Measurements from ENCODE around the gene FOXP1.

Gene FOXP1

GRCh38 chr3:71304684-71305083 is 278.8 kb downstream of the FOXP1 start:
- Histone ChIP-seq H3K9me3 (ENCODE audit: control insufficient read depth in 2 of 2, low read length in 2 of 2) (no peaks in the 10 kb centered on the region), H3K36me3 (ENCODE audit: control insufficient read depth in 2 of 2, insufficient read depth in 2 of 2, low read length in 2 of 2) (no peaks in the 10 kb centered on the region), H3K4me3 (ENCODE audit: low read length in 2 of 2) (peak overlapping the region in 1 of 2 donors; percentile 69), H3K4me1 (ENCODE audit: control insufficient read depth in 2 of 2, insufficient read depth in 2 of 2, low read length in 2 of 2) (peaks cover 9 to 10% of the 10 kb centered on the region in 2 donors), H3K27me3 (ENCODE audit: control insufficient read depth in 2 of 2, insufficient read depth in 2 of 2, low read length in 2 of 2) (no peaks in the 10 kb centered on the region), H3K9ac (ENCODE audit: low read depth in 1 of 2, low read length in 2 of 2) (peak overlapping the region in 1 of 2 donors; percentile 61), H3K27ac (ENCODE audit: low read depth in 2 of 2, low read length in 2 of 2) (peak overlapping the region; percentile 55 to 56)

- peak overlapping the region in 1 of 2 donors; percentile 32 for H3K4me3 ChIP-seq (ENCODE audit: low read length in 2 of 2)
- H3K27me3 ChIP-seq (ENCODE audit: control insufficient read depth in 2 of 2, insufficient read depth in 2 of 2, low read length in 2 of 2), result no peaks in the 10 kb centered on the region
- H3K36me3 ChIP-seq (ENCODE audit: control insufficient read depth in 2 of 2, insufficient read depth in 2 of 2, low read length in 2 of 2), result no peaks in the 10 kb centered on the region
- no peak overlapping the region for H3K27ac ChIP-seq (ENCODE audit: low read depth in 2 of 2, low read length in 2 of 2)
- H3K9ac ChIP-seq (ENCODE audit: low read depth in 1 of 2, low read length in 2 of 2), result peak overlapping the region in 1 of 2 donors; percentile 61
- no peaks in the 10 kb centered on the region for H3K9me3 ChIP-seq (ENCODE audit: control insufficient read depth in 2 of 2, low read length in 2 of 2)
- H3K4me1 ChIP-seq (ENCODE audit: control insufficient read depth in 2 of 2, insufficient read depth in 2 of 2, low read length in 2 of 2), result peaks cover 9 to 10% of the 10 kb centered on the region in 2 donors
These were observed 279.3 kb downstream of the FOXP1 start for GRCh38 chr3:71304247-71304646.

DNA sequence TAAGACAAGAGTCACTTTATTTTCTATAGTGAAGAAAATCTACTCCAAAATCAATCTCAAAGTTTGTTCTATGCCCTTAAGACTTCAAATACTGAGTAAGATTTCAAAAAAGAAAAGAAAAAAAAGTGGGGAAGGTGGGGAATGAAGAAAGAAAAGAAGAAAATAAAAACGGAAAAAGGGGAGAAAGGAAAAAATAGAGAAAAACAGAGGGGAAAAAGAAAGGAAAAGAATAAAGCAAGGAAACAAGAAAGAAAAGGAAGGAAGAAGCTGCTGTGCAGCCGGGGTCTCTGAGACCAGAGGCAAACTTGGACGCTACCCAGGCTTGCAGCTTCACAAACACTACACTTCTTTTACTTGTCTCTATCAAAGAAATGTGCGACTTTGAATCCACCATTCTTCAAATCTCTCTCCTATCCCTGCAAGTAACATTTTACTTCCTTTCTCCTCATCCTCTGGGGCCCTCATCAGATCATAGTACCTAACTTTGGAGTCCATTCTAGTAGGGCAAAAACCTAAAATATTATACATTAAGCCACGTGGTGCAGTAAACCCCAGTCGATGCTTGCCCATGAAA is 279.8 kb downstream of the FOXP1 start:
- Histone ChIP-seq H3K4me1 (ENCODE audit: control insufficient read depth in 2 of 2, insufficient read depth in 2 of 2, low read length in 2 of 2) (peaks cover 9 to 10% of the 10 kb centered on the region in 2 donors), H3K9ac (ENCODE audit: low read depth in 1 of 2, low read length in 2 of 2) (peak overlapping the region in 1 of 2 donors; percentile 7), H3K4me3 (ENCODE audit: low read length in 2 of 2) (peak overlapping the region in 1 of 2 donors; percentile 32), H3K27me3 (ENCODE audit: control insufficient read depth in 2 of 2, insufficient read depth in 2 of 2, low read length in 2 of 2) (no peaks in the 10 kb centered on the region), H3K27ac (ENCODE audit: low read depth in 2 of 2, low read length in 2 of 2) (no peak overlapping the region), H3K9me3 (ENCODE audit: control insufficient read depth in 2 of 2, low read length in 2 of 2) (no peaks in the 10 kb centered on the region), H3K36me3 (ENCODE audit: control insufficient read depth in 2 of 2, insufficient read depth in 2 of 2, low read length in 2 of 2) (no peaks in the 10 kb centered on the region)

GRCh38 chr3:71302604-71303003 is 280.9 kb downstream of the FOXP1 start:
- Histone ChIP-seq H3K9me3 (ENCODE audit: control insufficient read depth in 2 of 2, low read length in 2 of 2) (no peaks in the 10 kb centered on the region), H3K27me3 (ENCODE audit: control insufficient read depth in 2 of 2, insufficient read depth in 2 of 2, low read length in 2 of 2) (no peaks in the 10 kb centered on the region), H3K4me3 (ENCODE audit: low read length in 2 of 2) (no peak overlapping the region), H3K9ac (ENCODE audit: low read depth in 1 of 2, low read length in 2 of 2) (no peak overlapping the region), H3K36me3 (ENCODE audit: control insufficient read depth in 2 of 2, insufficient read depth in 2 of 2, low read length in 2 of 2) (no peaks in the 10 kb centered on the region), H3K4me1 (ENCODE audit: control insufficient read depth in 2 of 2, insufficient read depth in 2 of 2, low read length in 2 of 2) (peaks cover 9 to 10% of the 10 kb centered on the region in 2 donors), H3K27ac (ENCODE audit: low read depth in 2 of 2, low read length in 2 of 2) (no peak overlapping the region)

DNA sequence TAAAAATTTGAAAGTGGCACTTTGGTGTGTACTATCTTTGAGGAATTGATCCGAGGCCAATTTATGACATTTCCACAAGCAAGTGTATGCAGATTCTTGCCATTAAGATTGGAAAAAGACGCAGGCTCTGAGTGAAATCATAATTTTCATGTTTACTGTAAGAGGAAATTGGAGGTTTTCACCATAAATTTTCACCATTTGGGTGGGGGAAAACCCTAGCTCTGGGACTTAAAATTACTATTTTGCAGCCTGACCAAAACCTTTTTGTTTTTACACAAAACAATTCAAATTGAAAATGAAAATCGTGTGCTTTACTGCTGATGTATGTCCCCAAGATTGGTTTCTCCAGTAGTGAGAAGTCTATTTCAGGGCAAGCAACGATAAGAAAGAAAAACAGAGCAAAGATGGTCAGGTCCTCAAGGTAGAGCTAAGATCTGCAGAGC is 282.6 kb downstream of the FOXP1 start:
- Histone ChIP-seq H3K9me3 (ENCODE audit: control insufficient read depth in 2 of 2, low read length in 2 of 2) (no peaks in the 10 kb centered on the region), H3K36me3 (ENCODE audit: control insufficient read depth in 2 of 2, insufficient read depth in 2 of 2, low read length in 2 of 2) (no peaks in the 10 kb centered on the region), H3K4me3 (ENCODE audit: low read length in 2 of 2) (no peak overlapping the region), H3K27ac (ENCODE audit: low read depth in 2 of 2, low read length in 2 of 2) (no peak overlapping the region), H3K27me3 (ENCODE audit: control insufficient read depth in 2 of 2, insufficient read depth in 2 of 2, low read length in 2 of 2) (no peaks in the 10 kb centered on the region), H3K9ac (ENCODE audit: low read depth in 1 of 2, low read length in 2 of 2) (no peak overlapping the region), H3K4me1 (ENCODE audit: control insufficient read depth in 2 of 2, insufficient read depth in 2 of 2, low read length in 2 of 2) (peaks cover 8 to 9% of the 10 kb centered on the region in 2 donors)

- Histone ChIP-seq H3K4me1 (ENCODE audit: control insufficient read depth in 2 of 2, insufficient read depth in 2 of 2, low read length in 2 of 2) (no peaks in the 10 kb centered on the region), H3K9ac (ENCODE audit: low read depth in 1 of 2, low read length in 2 of 2) (no peak overlapping the region), H3K27ac (ENCODE audit: low read depth in 2 of 2, low read length in 2 of 2) (no peak overlapping the region), H3K9me3 (ENCODE audit: control insufficient read depth in 2 of 2, low read length in 2 of 2) (no peaks in the 10 kb centered on the region), H3K36me3 (ENCODE audit: control insufficient read depth in 2 of 2, insufficient read depth in 2 of 2, low read length in 2 of 2) (no peaks in the 10 kb centered on the region), H3K27me3 (ENCODE audit: control insufficient read depth in 2 of 2, insufficient read depth in 2 of 2, low read length in 2 of 2) (no peaks in the 10 kb centered on the region), H3K4me3 (ENCODE audit: low read length in 2 of 2) (no peak overlapping the region)
These were observed 284.4 kb downstream of the FOXP1 start for GRCh38 chr3:71299160-71299559.

DNA sequence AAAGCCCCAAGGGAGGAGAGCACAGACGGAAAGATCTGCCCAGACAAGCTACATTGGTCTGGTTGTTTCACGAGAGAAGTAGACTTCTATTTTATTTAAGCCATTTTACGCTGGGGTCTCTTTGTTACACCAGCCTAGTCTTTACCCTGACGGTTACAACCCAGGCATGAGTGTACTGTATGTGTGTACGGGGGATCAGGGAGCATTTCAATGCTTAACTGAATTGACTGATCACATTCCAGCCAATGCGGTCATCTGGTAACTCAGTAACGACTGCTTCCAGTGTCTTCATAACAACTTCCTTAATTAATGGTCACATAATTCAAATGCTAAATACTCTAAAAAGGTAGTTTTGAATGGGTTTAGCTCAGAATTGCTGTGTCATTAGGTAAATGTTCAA is 288.6 kb downstream of the FOXP1 start:
- Histone ChIP-seq H3K9me3 (ENCODE audit: control insufficient read depth in 2 of 2, low read length in 2 of 2) (no peaks in the 10 kb centered on the region), H3K36me3 (ENCODE audit: control insufficient read depth in 2 of 2, insufficient read depth in 2 of 2, low read length in 2 of 2) (no peaks in the 10 kb centered on the region), H3K27me3 (ENCODE audit: control insufficient read depth in 2 of 2, insufficient read depth in 2 of 2, low read length in 2 of 2) (no peaks in the 10 kb centered on the region), H3K4me1 (ENCODE audit: control insufficient read depth in 2 of 2, insufficient read depth in 2 of 2, low read length in 2 of 2) (no peaks in the 10 kb centered on the region), H3K4me3 (ENCODE audit: low read length in 2 of 2) (no peak overlapping the region), H3K27ac (ENCODE audit: low read depth in 2 of 2, low read length in 2 of 2) (no peak overlapping the region), H3K9ac (ENCODE audit: low read depth in 1 of 2, low read length in 2 of 2) (no peak overlapping the region)

DNA sequence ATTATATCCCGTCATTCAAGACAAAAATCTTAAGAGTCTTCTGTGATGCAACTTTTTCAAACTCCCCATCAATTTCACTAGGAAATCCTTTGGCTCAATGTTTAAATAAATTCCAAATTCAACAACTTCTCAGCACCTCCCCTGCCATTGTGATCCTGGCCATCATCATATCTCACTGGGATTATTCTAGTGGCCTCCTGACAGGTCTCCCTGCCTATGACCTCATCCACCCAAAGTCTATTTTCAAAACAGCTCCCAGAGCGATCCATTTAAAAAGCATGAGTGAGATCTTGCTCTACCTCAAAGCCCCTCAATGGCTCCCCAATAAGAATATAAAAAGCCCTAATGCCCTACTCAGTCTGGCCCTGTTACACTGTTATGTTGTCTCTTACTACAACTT is 293.2 kb downstream of the FOXP1 start:
- Histone ChIP-seq H3K36me3 (ENCODE audit: control insufficient read depth in 2 of 2, insufficient read depth in 2 of 2, low read length in 2 of 2) (no peaks in the 10 kb centered on the region), H3K9ac (ENCODE audit: low read depth in 1 of 2, low read length in 2 of 2) (no peak overlapping the region), H3K4me3 (ENCODE audit: low read length in 2 of 2) (no peak overlapping the region)

GRCh38 chr3:71288269-71288930 is 295.1 kb downstream of the FOXP1 start:
- Histone ChIP-seq H3K4me3 (ENCODE audit: low read length in 2 of 2) (no peak overlapping the region), H3K27ac (ENCODE audit: low read depth in 2 of 2, low read length in 2 of 2) (no peak overlapping the region), H3K9ac (ENCODE audit: low read depth in 1 of 2, low read length in 2 of 2) (no peak overlapping the region), H3K9me3 (ENCODE audit: control insufficient read depth in 2 of 2, low read length in 2 of 2) (no peaks in the 10 kb centered on the region), H3K27me3 (ENCODE audit: control insufficient read depth in 2 of 2, insufficient read depth in 2 of 2, low read length in 2 of 2) (no peaks in the 10 kb centered on the region), H3K36me3 (ENCODE audit: control insufficient read depth in 2 of 2, insufficient read depth in 2 of 2, low read length in 2 of 2) (no peaks in the 10 kb centered on the region), H3K4me1 (ENCODE audit: control insufficient read depth in 2 of 2, insufficient read depth in 2 of 2, low read length in 2 of 2) (no peaks in the 10 kb centered on the region)

More for the DNA sequence above, 293.2 kb downstream of the FOXP1 start:
- Histone ChIP-seq H3K27ac (ENCODE audit: low read depth in 2 of 2, low read length in 2 of 2) (no peak overlapping the region), H3K4me1 (ENCODE audit: control insufficient read depth in 2 of 2, insufficient read depth in 2 of 2, low read length in 2 of 2) (no peaks in the 10 kb centered on the region), H3K9me3 (ENCODE audit: control insufficient read depth in 2 of 2, low read length in 2 of 2) (no peaks in the 10 kb centered on the region), H3K27me3 (ENCODE audit: control insufficient read depth in 2 of 2, insufficient read depth in 2 of 2, low read length in 2 of 2) (no peaks in the 10 kb centered on the region)

DNA sequence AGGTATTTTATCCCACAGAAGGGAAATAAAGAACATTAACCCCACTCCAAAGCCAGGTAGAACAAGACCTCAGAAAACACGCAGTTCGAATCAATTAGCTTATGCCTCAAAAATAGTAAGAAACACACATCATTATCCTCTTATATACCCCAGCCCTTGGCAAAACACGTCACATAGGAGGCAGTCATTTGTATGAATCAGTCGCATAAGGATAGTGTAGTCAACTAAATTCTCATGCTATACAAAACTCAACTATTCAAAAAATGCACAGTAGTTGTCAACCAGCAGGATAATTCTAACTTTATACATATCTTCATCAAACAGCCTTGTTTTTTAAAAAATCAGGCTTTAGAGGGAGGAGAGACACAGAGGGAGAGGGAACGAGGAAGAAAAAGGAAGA is 298.4 kb downstream of the FOXP1 start:
- Histone ChIP-seq H3K27me3 (ENCODE audit: control insufficient read depth in 2 of 2, insufficient read depth in 2 of 2, low read length in 2 of 2) (no peaks in the 10 kb centered on the region), H3K9me3 (ENCODE audit: control insufficient read depth in 2 of 2, low read length in 2 of 2) (no peaks in the 10 kb centered on the region), H3K9ac (ENCODE audit: low read depth in 1 of 2, low read length in 2 of 2) (no peak overlapping the region), H3K27ac (ENCODE audit: low read depth in 2 of 2, low read length in 2 of 2) (no peak overlapping the region), H3K4me1 (ENCODE audit: control insufficient read depth in 2 of 2, insufficient read depth in 2 of 2, low read length in 2 of 2) (no peaks in the 10 kb centered on the region), H3K36me3 (ENCODE audit: control insufficient read depth in 2 of 2, insufficient read depth in 2 of 2, low read length in 2 of 2) (no peaks in the 10 kb centered on the region), H3K4me3 (ENCODE audit: low read length in 2 of 2) (no peak overlapping the region)

All from mucosa of rectum (tissue), 2 donors.